HG02610 (cell line): Measurements from ENCODE around the gene DACH2.

Experiments used
- ATAC-seq: cut with Tn5 transposase; IDR thresholded peaks from one replicate; pipeline ENCODE4 v1.9.1; 2021; ENCODE audit warnings: mild to moderate bottlenecking, moderate library complexity; ENCODE audit not compliant: unreplicated experiment

DACH2 gene

GRCh38 chrX:86295293-86295692 lies 147.0 kb downstream of the DACH2 start:
- no peak for ATAC-seq

- ATAC-seq = no peak
Measured at GRCh38 chrX:86322913-86323312, 174.7 kb downstream of the DACH2 start.

- ATAC-seq = no peak
Measured at GRCh38 chrX:86329174-86329573, 180.9 kb downstream of the DACH2 start.

GRCh38 chrX:86348669-86349068 lies 200.4 kb downstream of the DACH2 start:
- ATAC-seq = no peak

- ATAC-seq = no peak
Measured at GRCh38 chrX:86349115-86349514, 200.9 kb downstream of the DACH2 start.

- no peak for ATAC-seq
Measured at GRCh38 chrX:86369847-86370630, 221.8 kb downstream of the DACH2 start.

GRCh38 chrX:86370927-86371326 lies 222.7 kb downstream of the DACH2 start:
- ATAC-seq = no peak

GRCh38 chrX:86379209-86379608 lies 231.0 kb downstream of the DACH2 start:
- no peak for ATAC-seq

GRCh38 chrX:86383681-86384540 lies 235.7 kb downstream of the DACH2 start:
- ATAC-seq = no peak

- ATAC-seq = no peak
Measured at GRCh38 chrX:86407371-86407770, 259.1 kb downstream of the DACH2 start.

- ATAC-seq = no peak
Measured at GRCh38 chrX:86421771-86422170, 273.5 kb downstream of the DACH2 start.

GRCh38 chrX:86436116-86436515 lies 287.9 kb downstream of the DACH2 start:
- no peak for ATAC-seq

GRCh38 chrX:86455495-86455894 lies 307.2 kb downstream of the DACH2 start:
- ATAC-seq = no peak

- no peak for ATAC-seq
Measured at GRCh38 chrX:86460760-86461159, 312.5 kb downstream of the DACH2 start.

- ATAC-seq = no peak
Measured at GRCh38 chrX:86504297-86504696, 356.0 kb downstream of the DACH2 start.

GRCh38 chrX:86507331-86507730 lies 359.1 kb downstream of the DACH2 start:
- no peak for ATAC-seq

GRCh38 chrX:86579777-86580176 lies 431.5 kb downstream of the DACH2 start:
- ATAC-seq = no peak

- peak; percentile 89 for ATAC-seq
Measured at GRCh38 chrX:86604607-86605006, 456.4 kb downstream of the DACH2 start.

- ATAC-seq = no peak
Measured at GRCh38 chrX:86696951-86697350, 548.7 kb downstream of the DACH2 start.

- no peak for ATAC-seq
Measured at GRCh38 chrX:86711531-86712180, 563.4 kb downstream of the DACH2 start.

- no peak for ATAC-seq
Measured at GRCh38 chrX:86714441-86714840, 566.2 kb downstream of the DACH2 start.

GRCh38 chrX:86724277-86724676 lies 576.0 kb downstream of the DACH2 start:
- no peak for ATAC-seq
